B cell (primary cell): ENCODE data around the gene TBC1D17.

ENCODE experiments used
- CTCF ChIP-seq: fragments of 200-600 bp; IDR thresholded peaks from one replicate; pipeline ENCODE4 v1.8.0; 2022; ENCODE audit warnings: antibody characterized with exemption, mild to moderate bottlenecking
- EZH2 ChIP-seq: IDR thresholded peaks from 2 replicates; pipeline ENCODE4 v1.6.1; 2012; ENCODE audit warnings: borderline replicate concordance, low read depth, mild to moderate bottlenecking, moderate library complexity, low read length; ENCODE audit not compliant: insufficient read depth, poor library complexity, severe bottlenecking

DNA sequence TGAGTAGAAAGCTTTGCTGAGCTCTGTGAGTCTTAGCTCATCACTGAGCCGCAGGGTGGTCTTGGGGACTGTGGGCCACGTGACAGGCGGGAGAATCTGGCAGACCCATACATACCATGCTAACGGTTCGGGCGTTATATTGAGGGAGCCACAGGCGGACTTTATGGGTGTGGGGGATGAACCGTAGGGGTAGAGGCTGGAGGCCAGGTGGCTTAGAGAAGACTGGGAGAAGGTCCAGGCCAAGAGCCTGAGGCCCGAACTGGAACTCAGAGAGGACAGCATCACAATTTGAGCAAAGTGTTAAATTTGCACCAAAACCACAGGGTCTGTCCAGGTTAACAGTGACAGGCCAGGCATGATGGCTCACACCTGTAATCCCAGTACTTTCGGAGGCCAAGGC lies 36.2 kb downstream of the TBC1D17 start:
- TF ChIP-seq EZH2 (no peak), CTCF (no peak)
